ENCODE measurements around the gene RAB35.

- no peak for TF ChIP-seq POLR2A (IDR thresholded peaks at IDR 0.05)
- no peak for TF ChIP-seq CTCF (IDR thresholded peaks at IDR 0.05)
Measured at GRCh38 chr12:120117961-120118320, 1.4 kb upstream of the RAB35 start.
